GM13976 (cell line): Measurements from ENCODE around the gene COG5.

Source experiments
- DNase-seq: peaks from one replicate; pipeline ENCODE4 v3.0.0; 2012; ENCODE audit warnings: low spot score
- in situ Hi-C: fragments of 300-500 bp; cut with MboI; formaldehyde crosslinking; loops from one replicate; pipeline ENCODE4 v1.12.0; 2022; ENCODE audit warnings: low sequenced_read_pairs, mixed read lengths, inconsistent platforms; ENCODE audit not compliant: unreplicated experiment
- TF ChIP-seq, protein P1 (sequence below): IDR thresholded peaks from 2 replicates; pipeline ENCODE4 v1.5.1; 2012; ENCODE audit warnings: borderline replicate concordance, mild to moderate bottlenecking; ENCODE audit not compliant: insufficient read depth; ENCODE audit errors: extremely low read depth, missing control alignments, control extremely low read depth

COG5 gene

DNA sequence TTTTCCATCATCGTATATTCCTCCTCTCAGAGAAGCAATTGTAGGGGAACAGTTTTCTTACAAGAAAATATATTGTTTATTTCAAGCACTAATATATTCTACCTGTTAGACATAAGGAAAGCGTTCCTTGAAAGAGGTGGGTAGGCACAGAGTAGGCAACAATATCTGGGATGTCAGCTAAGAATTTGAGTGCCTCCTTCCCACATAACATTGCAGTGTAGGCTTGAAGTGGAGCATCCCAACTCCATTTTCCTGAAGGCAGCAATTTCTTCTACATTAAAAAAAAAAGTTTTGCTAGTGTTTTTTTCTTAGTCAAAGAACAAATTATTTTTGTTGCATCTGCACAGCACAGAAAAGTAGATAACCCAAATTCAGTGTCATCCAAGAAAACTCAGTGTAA, 37.1 kb upstream of the COG5 start:
- in situ Hi-C loops = no loop called here
- no peak for DNase-seq
- TF ChIP-seq, protein P1, sequence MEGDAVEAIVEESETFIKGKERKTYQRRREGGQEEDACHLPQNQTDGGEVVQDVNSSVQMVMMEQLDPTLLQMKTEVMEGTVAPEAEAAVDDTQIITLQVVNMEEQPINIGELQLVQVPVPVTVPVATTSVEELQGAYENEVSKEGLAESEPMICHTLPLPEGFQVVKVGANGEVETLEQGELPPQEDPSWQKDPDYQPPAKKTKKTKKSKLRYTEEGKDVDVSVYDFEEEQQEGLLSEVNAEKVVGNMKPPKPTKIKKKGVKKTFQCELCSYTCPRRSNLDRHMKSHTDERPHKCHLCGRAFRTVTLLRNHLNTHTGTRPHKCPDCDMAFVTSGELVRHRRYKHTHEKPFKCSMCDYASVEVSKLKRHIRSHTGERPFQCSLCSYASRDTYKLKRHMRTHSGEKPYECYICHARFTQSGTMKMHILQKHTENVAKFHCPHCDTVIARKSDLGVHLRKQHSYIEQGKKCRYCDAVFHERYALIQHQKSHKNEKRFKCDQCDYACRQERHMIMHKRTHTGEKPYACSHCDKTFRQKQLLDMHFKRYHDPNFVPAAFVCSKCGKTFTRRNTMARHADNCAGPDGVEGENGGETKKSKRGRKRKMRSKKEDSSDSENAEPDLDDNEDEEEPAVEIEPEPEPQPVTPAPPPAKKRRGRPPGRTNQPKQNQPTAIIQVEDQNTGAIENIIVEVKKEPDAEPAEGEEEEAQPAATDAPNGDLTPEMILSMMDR = no peak

DNA sequence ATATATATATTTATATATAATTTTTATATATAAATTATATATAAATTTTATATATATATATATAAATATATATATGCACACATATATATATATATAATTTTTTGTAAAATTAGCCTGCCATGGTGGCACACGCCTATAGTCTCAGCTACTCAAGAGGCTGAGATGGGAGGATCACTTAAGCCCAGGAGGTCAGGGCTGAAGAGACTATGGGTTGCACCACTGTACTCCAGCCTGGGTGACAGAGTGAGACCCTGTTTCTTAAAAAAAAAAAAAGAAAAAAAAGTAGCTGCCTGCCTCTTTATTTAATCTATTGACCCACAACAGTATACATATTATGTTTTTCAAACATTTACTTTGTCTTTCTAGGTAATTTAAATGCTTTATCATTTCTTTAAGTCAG, 35.5 kb upstream of the COG5 start:
- TF ChIP-seq, protein P1 = no peak
- no peak for DNase-seq
- in situ Hi-C loops = no loop called here

GRCh38 chr7:107597953-107598352, 34.2 kb upstream of the COG5 start:
- in situ Hi-C loops = no loop called here
- TF ChIP-seq, protein P1 = no peak
- no peak for DNase-seq

- in situ Hi-C loops = no loop called here
- DNase-seq = no peak
- TF ChIP-seq, protein P1 = no peak
These were observed 33.8 kb upstream of the COG5 start for GRCh38 chr7:107597582-107597916.

DNA sequence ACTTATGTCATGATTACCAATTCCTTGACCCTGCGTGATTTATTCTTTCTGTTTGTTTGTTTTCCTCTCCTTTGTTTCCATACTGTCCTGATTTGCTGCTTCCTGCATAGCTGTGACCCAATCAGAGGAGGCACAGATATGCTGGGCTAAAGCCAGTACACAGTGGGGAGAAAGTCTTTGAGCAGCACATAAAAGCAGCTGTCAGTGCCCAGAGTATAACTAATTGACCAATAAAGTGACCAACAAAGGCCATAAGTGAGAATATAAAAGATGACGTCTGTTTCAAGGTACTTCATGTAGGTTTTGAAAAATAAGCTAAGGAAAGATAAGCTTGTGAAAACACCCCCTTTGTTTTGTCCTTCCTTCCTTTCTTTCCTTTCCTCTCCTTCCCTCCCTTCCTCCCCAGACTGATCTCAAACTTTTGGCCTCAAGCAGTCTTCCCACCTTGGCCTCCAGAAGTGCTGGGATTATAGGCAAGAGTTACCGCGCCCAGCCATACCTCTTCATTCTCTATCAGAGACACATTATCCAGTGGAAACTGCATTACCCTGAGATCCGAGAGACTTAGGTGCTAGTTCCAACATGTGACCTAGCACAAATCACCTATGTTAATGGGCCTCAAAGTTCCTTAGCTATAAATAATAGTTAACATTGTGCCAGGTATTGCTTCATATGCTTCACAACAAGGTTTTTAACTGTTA, 33.3 kb upstream of the COG5 start:
- in situ Hi-C loops = no loop called here
- TF ChIP-seq, protein P1 = no peak
- DNase-seq = no peak

GRCh38 chr7:107594961-107595737, 31.4 kb upstream of the COG5 start:
- in situ Hi-C loops = no loop called here
- TF ChIP-seq, protein P1 = no peak
- DNase-seq = no peak
